Liver (tissue), 9 donors: ENCODE data around the gene SEMA4F. TPM values are rescaled to one million over a fixed set of nuclear protein-coding genes. Genes with fewer than 3 reads are reported as not detected.

Experiments
- DNase-seq: peaks from one replicate; pipeline ENCODE4 v3.0.0-alpha.2; 2017; ENCODE audit warnings: low spot score
- H3K27ac ChIP-seq, 2 donors: one replicate each; pipeline ENCODE4 v1.7.0; 2013; ENCODE audit warnings: inconsistent platforms in 2 of 2, low read length in 2 of 2, control low read depth in 1 of 2, low read depth in 1 of 2, mild to moderate bottlenecking in 1 of 2
- H3K27me3 ChIP-seq, 4 donors: one replicate each; pipeline versions ENCODE4 v1.6.1 to v1.7.0; 2013; ENCODE audit warnings: low read length in 3 of 4, inconsistent platforms in 1 of 4, mild to moderate bottlenecking in 1 of 4, moderate library complexity in 1 of 4; ENCODE audit not compliant: control insufficient read depth in 4 of 4, insufficient read depth in 4 of 4
- H3K36me3 ChIP-seq, 4 donors: one replicate each; pipeline versions ENCODE4 v1.6.1 to v1.7.0; 2013; ENCODE audit warnings: low read length in 3 of 4, mild to moderate bottlenecking in 3 of 4, low read depth in 1 of 4, moderate library complexity in 1 of 4; ENCODE audit not compliant: control insufficient read depth in 4 of 4, insufficient read depth in 3 of 4
- H3K4me1 ChIP-seq, 4 donors: one replicate each; pipeline versions ENCODE4 v1.6.1 to v1.7.0; 2013; ENCODE audit warnings: low read length in 3 of 4, mild to moderate bottlenecking in 3 of 4, moderate library complexity in 1 of 4; ENCODE audit not compliant: control insufficient read depth in 4 of 4, insufficient read depth in 4 of 4
- H3K4me3 ChIP-seq, 3 donors: one replicate each; pipeline versions ENCODE4 v1.6.1 to v1.7.0; 2013; ENCODE audit warnings: low read length in 3 of 3, control low read depth in 1 of 3, low read depth in 1 of 3, mild to moderate bottlenecking in 1 of 3
- H3K9ac ChIP-seq, 2 donors: one replicate each; pipeline ENCODE4 v1.7.0; 2013; ENCODE audit warnings: low read length in 2 of 2, mild to moderate bottlenecking in 2 of 2, moderate library complexity in 2 of 2, control low read depth in 1 of 2, low read depth in 1 of 2
- H3K9me3 ChIP-seq, 4 donors: one replicate each; pipeline versions ENCODE4 v1.6.1 to v1.7.0; 2013; ENCODE audit warnings: low read length in 3 of 4; ENCODE audit not compliant: control insufficient read depth in 4 of 4
- EGR1 ChIP-seq, 2 donors: IDR thresholded peaks; 2 replicates each; pipeline ENCODE4 v1.6.1; 2016 to 2018; ENCODE audit warnings: antibody characterized with exemption in 2 of 2, low read depth in 2 of 2
- FOXA1 ChIP-seq: IDR thresholded peaks from 2 replicates; pipeline ENCODE4 v1.6.1; 2016; ENCODE audit warnings: antibody characterized with exemption
- FOXA2 ChIP-seq: IDR thresholded peaks from 2 replicates; pipeline ENCODE4 v1.6.1; 2016; ENCODE audit warnings: antibody characterized with exemption
- GABPA ChIP-seq, 2 donors: IDR thresholded peaks in 1 of 2; conservative IDR thresholded peaks in 1 of 2; 2 replicates each; pipeline ENCODE4 v1.6.1; 2016; ENCODE audit warnings: antibody characterized with exemption in 2 of 2, mild to moderate bottlenecking in 1 of 2, moderate library complexity in 1 of 2
- HNF4A ChIP-seq, 2 donors: conservative IDR thresholded peaks; 2 replicates each; pipeline ENCODE4 v1.6.1; 2016; ENCODE audit warnings: antibody characterized with exemption in 2 of 2, mild to moderate bottlenecking in 2 of 2
- HNF4G ChIP-seq: IDR thresholded peaks from 2 replicates; pipeline ENCODE4 v1.6.1; 2016; ENCODE audit warnings: antibody characterized with exemption
- JUND ChIP-seq, 2 donors: IDR thresholded peaks; 2 replicates each; pipeline ENCODE4 v1.6.1; 2016; ENCODE audit warnings: antibody characterized with exemption in 2 of 2
- NR2F2 ChIP-seq: IDR thresholded peaks from 2 replicates; pipeline ENCODE4 v1.6.1; 2016; ENCODE audit warnings: antibody characterized with exemption
- RAD21 ChIP-seq, 2 donors: IDR thresholded peaks; 2 replicates each; pipeline ENCODE4 v1.6.1; 2016; ENCODE audit warnings: antibody characterized with exemption in 2 of 2, mild to moderate bottlenecking in 2 of 2
- RXRA ChIP-seq, 2 donors: IDR thresholded peaks; 2 replicates each; pipeline ENCODE4 v1.6.1; 2017 to 2018; ENCODE audit warnings: antibody characterized with exemption in 2 of 2, mild to moderate bottlenecking in 1 of 2
- SP1 ChIP-seq: IDR thresholded peaks from 2 replicates; pipeline ENCODE4 v1.6.1; 2018; ENCODE audit warnings: antibody characterized with exemption, mild to moderate bottlenecking
- TAF1 ChIP-seq: conservative IDR thresholded peaks from 2 replicates; pipeline ENCODE4 v1.6.1; 2016; ENCODE audit warnings: antibody characterized with exemption, mild to moderate bottlenecking
- YY1 ChIP-seq: IDR thresholded peaks from 2 replicates; pipeline ENCODE4 v1.6.1; 2016; ENCODE audit warnings: antibody characterized with exemption, mild to moderate bottlenecking
- WGBS: extraction: QIAGEN DNeasy Blood & Tissue Kit; methylation state at CpG from one replicate; pipeline ENCODE4 v1.1.7; 2013; 5-methylcytosine and 5-hydroxymethylcytosine counted together
- polyA plus RNA-seq, 2 donors: library from polyadenylated mRNA; stranded (reverse) in 1 of 2; unstranded in 1 of 2; fragments of 200-250 nt in 1 of 2; fragments of >200 nt in 1 of 2; fragmentation: Nextera tagmentation in 1 of 2; extraction: Ambion mirVana in 1 of 2; gene quantifications; one replicate each; pipeline versions ENCODE4 v1.2.1 to v1.2.3, GENCODE V29; 2013 to 2015
- total RNA-seq, 2 donors: library from RNA; depleted of rRNA; stranded (reverse); fragments of >200 nt; gene quantifications; one replicate each; pipeline ENCODE4 v1.2.3, GENCODE V29; 2014
- TF ChIP-seq, protein P1 (sequence below): IDR thresholded peaks from 2 replicates; pipeline ENCODE4 v1.6.1; 2016; ENCODE audit warnings: antibody characterized with exemption
- TF ChIP-seq, protein P2 (sequence below): IDR thresholded peaks from 2 replicates; pipeline ENCODE4 v1.6.1; 2016; ENCODE audit warnings: antibody characterized with exemption
- TF ChIP-seq, protein P3 (sequence below): fragments of 150-350 bp; IDR thresholded peaks from 2 replicates; pipeline ENCODE4 v1.5.1; 2017; ENCODE audit warnings: improper control_type of control experiment, low read depth, low read length; ENCODE audit not compliant: missing input control
- TF ChIP-seq, protein P4 (sequence below): IDR thresholded peaks from 2 replicates; pipeline ENCODE4 v1.6.1; 2016; ENCODE audit warnings: antibody characterized with exemption, mild to moderate bottlenecking
- TF ChIP-seq, protein P5 (sequence below): IDR thresholded peaks from 2 replicates; pipeline ENCODE4 v1.6.1; 2016; ENCODE audit warnings: antibody characterized with exemption
- donor health status: healthy.
- donor health status: healthy.
- donor health status: healthy.
- donor health status: healthy.
- donor health status: healthy.

Gene SEMA4F
- total and polyA plus RNA-seq, 4 donors = 0.57 to 1.1 (median 0.96) TPM

DNA sequence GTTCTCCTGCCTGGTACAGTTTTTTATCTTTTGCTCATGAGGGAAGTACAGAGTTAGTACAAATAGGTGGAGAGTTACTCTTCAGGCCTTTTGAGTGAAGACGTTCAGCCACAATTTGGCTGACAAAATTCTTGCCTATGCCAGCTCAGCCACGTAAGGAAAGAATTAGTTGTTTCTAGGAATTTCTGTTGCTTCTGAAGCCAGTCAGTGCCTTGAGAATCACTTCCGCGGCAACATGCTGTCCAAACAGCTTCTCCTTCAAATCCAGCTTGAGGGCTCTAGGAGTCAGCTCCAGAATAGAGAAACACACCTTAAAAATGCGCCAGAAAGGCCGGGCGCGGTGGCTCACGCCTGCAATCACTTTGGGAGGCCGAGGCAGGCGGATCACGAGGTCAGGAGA, 33.4 kb upstream of the SEMA4F start:
- Histone ChIP-seq H3K27me3 (no peaks in the 10 kb centered on the region), H3K4me3 (no peak overlapping the region), H3K9ac (no peak overlapping the region), H3K9me3 (peaks cover 0 to 2% (median 0%) of the 10 kb centered on the region in 4 donors), H3K27ac (no peak overlapping the region), H3K4me1 (no peaks in the 10 kb centered on the region), H3K36me3 (no peaks in the 10 kb centered on the region)
- DNase-seq = no peak
- 94% methylated on average over 12 of the region's 12 CpGs for WGBS
- TF ChIP-seq, protein P1, sequence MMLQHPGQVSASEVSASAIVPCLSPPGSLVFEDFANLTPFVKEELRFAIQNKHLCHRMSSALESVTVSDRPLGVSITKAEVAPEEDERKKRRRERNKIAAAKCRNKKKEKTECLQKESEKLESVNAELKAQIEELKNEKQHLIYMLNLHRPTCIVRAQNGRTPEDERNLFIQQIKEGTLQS = no peak
- TF ChIP-seq TAF1 (no peak), HNF4G (no peak), JUND (IDR thresholded peaks at IDR 0.05) (no peak), YY1 (no peak), FOXA1 (no peak), EGR1 (IDR thresholded peaks at IDR 0.05; ENCODE audit: low read depth in 2 of 2) (no peak), RXRA (IDR thresholded peaks at IDR 0.05) (no peak), NR2F2 (no peak), FOXA2 (no peak), GABPA (IDR thresholded peaks at IDR 0.05 in 1 of 2, conservative IDR thresholded peaks at IDR 0.05 in 1 of 2) (no peak), RAD21 (IDR thresholded peaks at IDR 0.05) (no peak), HNF4A (conservative IDR thresholded peaks at IDR 0.05) (no peak), SP1 (no peak)
- TF ChIP-seq, protein P2, sequence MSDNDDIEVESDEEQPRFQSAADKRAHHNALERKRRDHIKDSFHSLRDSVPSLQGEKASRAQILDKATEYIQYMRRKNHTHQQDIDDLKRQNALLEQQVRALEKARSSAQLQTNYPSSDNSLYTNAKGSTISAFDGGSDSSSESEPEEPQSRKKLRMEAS = no peak
- TF ChIP-seq, protein P3, sequence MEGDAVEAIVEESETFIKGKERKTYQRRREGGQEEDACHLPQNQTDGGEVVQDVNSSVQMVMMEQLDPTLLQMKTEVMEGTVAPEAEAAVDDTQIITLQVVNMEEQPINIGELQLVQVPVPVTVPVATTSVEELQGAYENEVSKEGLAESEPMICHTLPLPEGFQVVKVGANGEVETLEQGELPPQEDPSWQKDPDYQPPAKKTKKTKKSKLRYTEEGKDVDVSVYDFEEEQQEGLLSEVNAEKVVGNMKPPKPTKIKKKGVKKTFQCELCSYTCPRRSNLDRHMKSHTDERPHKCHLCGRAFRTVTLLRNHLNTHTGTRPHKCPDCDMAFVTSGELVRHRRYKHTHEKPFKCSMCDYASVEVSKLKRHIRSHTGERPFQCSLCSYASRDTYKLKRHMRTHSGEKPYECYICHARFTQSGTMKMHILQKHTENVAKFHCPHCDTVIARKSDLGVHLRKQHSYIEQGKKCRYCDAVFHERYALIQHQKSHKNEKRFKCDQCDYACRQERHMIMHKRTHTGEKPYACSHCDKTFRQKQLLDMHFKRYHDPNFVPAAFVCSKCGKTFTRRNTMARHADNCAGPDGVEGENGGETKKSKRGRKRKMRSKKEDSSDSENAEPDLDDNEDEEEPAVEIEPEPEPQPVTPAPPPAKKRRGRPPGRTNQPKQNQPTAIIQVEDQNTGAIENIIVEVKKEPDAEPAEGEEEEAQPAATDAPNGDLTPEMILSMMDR = no peak
- TF ChIP-seq, protein P4, sequence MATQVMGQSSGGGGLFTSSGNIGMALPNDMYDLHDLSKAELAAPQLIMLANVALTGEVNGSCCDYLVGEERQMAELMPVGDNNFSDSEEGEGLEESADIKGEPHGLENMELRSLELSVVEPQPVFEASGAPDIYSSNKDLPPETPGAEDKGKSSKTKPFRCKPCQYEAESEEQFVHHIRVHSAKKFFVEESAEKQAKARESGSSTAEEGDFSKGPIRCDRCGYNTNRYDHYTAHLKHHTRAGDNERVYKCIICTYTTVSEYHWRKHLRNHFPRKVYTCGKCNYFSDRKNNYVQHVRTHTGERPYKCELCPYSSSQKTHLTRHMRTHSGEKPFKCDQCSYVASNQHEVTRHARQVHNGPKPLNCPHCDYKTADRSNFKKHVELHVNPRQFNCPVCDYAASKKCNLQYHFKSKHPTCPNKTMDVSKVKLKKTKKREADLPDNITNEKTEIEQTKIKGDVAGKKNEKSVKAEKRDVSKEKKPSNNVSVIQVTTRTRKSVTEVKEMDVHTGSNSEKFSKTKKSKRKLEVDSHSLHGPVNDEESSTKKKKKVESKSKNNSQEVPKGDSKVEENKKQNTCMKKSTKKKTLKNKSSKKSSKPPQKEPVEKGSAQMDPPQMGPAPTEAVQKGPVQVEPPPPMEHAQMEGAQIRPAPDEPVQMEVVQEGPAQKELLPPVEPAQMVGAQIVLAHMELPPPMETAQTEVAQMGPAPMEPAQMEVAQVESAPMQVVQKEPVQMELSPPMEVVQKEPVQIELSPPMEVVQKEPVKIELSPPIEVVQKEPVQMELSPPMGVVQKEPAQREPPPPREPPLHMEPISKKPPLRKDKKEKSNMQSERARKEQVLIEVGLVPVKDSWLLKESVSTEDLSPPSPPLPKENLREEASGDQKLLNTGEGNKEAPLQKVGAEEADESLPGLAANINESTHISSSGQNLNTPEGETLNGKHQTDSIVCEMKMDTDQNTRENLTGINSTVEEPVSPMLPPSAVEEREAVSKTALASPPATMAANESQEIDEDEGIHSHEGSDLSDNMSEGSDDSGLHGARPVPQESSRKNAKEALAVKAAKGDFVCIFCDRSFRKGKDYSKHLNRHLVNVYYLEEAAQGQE = no peak
- TF ChIP-seq, protein P5, sequence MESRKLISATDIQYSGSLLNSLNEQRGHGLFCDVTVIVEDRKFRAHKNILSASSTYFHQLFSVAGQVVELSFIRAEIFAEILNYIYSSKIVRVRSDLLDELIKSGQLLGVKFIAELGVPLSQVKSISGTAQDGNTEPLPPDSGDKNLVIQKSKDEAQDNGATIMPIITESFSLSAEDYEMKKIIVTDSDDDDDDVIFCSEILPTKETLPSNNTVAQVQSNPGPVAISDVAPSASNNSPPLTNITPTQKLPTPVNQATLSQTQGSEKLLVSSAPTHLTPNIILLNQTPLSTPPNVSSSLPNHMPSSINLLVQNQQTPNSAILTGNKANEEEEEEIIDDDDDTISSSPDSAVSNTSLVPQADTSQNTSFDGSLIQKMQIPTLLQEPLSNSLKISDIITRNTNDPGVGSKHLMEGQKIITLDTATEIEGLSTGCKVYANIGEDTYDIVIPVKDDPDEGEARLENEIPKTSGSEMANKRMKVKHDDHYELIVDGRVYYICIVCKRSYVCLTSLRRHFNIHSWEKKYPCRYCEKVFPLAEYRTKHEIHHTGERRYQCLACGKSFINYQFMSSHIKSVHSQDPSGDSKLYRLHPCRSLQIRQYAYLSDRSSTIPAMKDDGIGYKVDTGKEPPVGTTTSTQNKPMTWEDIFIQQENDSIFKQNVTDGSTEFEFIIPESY = no peak
